Osteocyte (in vitro differentiated cells): ENCODE results near the gene DOHH. TPM values are rescaled to one million over a fixed set of nuclear protein-coding genes. Genes with fewer than 3 reads are reported as not detected.

Experiments
- DNase-seq: peaks from one replicate; pipeline ENCODE4 v3.0.0; 2021; ENCODE audit warnings: mixed read lengths; ENCODE audit not compliant: unreplicated experiment; ENCODE audit errors: extremely low spot score
- H3K27ac Mint-ChIP-seq: one replicate; pipeline ENCODE4 v1.8.0; 2021; ENCODE audit warnings: mild to moderate bottlenecking, mixed read lengths; ENCODE audit not compliant: unreplicated experiment
- H3K27me3 Mint-ChIP-seq: one replicate; pipeline ENCODE4 v1.8.0; 2021; ENCODE audit warnings: mixed read lengths; ENCODE audit not compliant: unreplicated experiment
- H3K36me3 Mint-ChIP-seq: one replicate; pipeline ENCODE4 v1.8.0; 2021; ENCODE audit warnings: mixed read lengths; ENCODE audit not compliant: unreplicated experiment
- H3K4me1 Mint-ChIP-seq: one replicate; pipeline ENCODE4 v1.8.0; 2021; ENCODE audit warnings: mixed read lengths; ENCODE audit not compliant: unreplicated experiment
- H3K4me3 Mint-ChIP-seq: one replicate; pipeline ENCODE4 v1.8.0; 2021; ENCODE audit warnings: mild to moderate bottlenecking, moderate library complexity, mixed read lengths; ENCODE audit not compliant: unreplicated experiment
- H3K9me3 Mint-ChIP-seq: one replicate; pipeline ENCODE4 v1.8.0; 2021; ENCODE audit warnings: mixed read lengths; ENCODE audit not compliant: unreplicated experiment
- total RNA-seq: library from RNA; stranded (reverse); gene quantifications from 2 replicates; pipeline ENCODE4 v1.2.1, GENCODE V29; 2021
- TF ChIP-seq, protein P1 (sequence below): fragments of 200-600 bp; sonication (generic); IDR thresholded peaks from 2 replicates; pipeline ENCODE4 v1.5.0; 2021; ENCODE audit warnings: antibody characterized with exemption, mild to moderate bottlenecking, moderate library complexity

DOHH gene
- total RNA-seq, 1 donor from 2014 or later = 10.8 TPM

DNA sequence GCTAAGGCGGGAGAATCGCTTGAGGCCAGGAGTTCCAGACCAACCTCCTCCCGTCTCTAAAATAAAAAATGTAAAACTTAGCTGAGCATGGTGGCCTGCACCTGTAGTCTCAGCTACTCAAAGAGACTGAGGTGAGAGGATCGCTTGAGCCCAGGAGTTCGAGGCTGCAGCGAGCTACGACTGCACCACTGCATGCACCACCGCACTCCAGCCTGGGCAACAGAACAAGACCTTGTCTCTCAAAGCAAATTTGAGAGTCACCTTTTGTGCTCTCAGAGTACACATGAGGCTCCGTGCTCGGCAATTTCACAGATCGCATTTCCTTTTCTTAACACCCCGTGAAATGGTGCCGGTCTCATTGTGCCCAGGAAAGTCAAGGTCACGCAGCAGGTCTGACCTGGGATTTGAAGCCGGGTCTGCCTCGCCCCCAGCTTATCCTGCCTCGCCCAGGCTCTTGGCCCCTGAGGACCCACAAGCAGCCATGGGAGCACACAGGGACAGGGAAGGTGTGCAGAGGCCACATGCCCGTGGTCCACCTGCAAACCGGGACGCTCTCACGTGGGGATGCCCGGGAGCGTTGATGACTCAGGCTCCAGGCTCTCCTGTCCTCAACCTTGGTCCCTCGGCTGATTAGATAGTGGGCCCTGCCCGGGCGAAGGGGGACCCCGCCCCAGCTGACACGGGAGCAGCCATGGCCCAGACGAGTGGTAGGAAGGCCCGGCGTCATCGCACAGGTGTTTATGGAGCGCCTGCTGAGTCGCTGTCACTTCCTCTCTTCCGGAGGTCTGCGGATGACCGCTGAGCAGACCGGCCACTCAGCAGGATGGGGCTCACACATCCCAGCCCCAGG lies 19.0 kb downstream of the DOHH start:
- DNase-seq = no peak
- no peaks in the 10 kb centered on the region for H3K9me3 Mint-ChIP-seq
- H3K27ac Mint-ChIP-seq = no peak overlapping the region
- no peak overlapping the region for H3K4me3 Mint-ChIP-seq
- H3K27me3 Mint-ChIP-seq = peaks cover 9% of the 10 kb centered on the region
- H3K36me3 Mint-ChIP-seq = no peaks in the 10 kb centered on the region
- H3K4me1 Mint-ChIP-seq = no peaks in the 10 kb centered on the region
- TF ChIP-seq, protein P1, sequence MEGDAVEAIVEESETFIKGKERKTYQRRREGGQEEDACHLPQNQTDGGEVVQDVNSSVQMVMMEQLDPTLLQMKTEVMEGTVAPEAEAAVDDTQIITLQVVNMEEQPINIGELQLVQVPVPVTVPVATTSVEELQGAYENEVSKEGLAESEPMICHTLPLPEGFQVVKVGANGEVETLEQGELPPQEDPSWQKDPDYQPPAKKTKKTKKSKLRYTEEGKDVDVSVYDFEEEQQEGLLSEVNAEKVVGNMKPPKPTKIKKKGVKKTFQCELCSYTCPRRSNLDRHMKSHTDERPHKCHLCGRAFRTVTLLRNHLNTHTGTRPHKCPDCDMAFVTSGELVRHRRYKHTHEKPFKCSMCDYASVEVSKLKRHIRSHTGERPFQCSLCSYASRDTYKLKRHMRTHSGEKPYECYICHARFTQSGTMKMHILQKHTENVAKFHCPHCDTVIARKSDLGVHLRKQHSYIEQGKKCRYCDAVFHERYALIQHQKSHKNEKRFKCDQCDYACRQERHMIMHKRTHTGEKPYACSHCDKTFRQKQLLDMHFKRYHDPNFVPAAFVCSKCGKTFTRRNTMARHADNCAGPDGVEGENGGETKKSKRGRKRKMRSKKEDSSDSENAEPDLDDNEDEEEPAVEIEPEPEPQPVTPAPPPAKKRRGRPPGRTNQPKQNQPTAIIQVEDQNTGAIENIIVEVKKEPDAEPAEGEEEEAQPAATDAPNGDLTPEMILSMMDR = no peak

DNA sequence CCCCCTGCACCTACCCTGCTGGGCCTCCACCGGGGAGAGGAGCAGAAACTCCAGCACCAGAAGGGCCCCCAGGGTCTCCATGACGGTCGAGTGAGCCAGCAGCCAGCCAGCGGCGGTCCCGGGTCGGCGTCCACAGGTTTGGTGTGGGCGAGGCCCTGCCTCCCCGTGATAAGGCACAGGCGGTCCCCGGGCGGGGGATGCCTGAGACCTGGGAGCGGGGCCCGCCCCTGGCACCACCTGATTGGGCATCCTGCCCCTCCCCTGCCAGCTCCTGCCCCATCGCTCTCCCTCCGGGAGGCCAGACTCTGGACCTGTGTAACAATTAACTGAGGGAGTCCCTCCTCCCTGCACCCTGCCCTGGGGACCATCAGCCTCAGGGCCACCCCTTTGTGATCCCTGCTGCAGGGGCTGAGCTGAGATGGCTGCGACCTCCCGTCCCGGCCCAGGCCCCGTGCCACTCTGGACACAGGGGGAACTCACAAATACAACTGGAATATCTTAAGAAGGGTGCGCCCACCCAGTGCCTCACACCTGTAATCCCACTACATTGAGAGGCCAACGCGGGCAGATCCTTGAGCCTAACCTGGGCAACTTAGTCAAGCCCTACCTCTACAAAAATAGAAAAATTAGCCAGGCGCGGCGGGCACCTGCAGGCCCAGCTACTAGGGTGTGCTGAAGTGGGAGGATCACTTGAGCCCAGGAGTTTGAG lies 19.9 kb downstream of the DOHH start, which contains the start of gene SMIM24:
Gene SMIM24, minus strand, starts transcription at position 143 of the 709 bp plus-strand sequence. Its CDS starts 62 bp downstream, at position 81.
- DNase-seq = no peak
- Mint-ChIP-seq H3K27me3 (peaks cover 9% of the 10 kb centered on the region), H3K4me1 (no peaks in the 10 kb centered on the region), H3K27ac (no peak within 1 kb of the TSS), H3K4me3 (no peak within 1 kb of the TSS), H3K9me3 (no peaks in the 10 kb centered on the region), H3K36me3 (no peaks in the 10 kb centered on the region)
- TF ChIP-seq, protein P1 = no peak

- Mint-ChIP-seq H3K4me1 (no peaks in the 10 kb centered on the region), H3K27me3 (peaks cover 9% of the 10 kb centered on the region), H3K27ac (no peak overlapping the region), H3K9me3 (no peaks in the 10 kb centered on the region), H3K4me3 (no peak overlapping the region), H3K36me3 (no peaks in the 10 kb centered on the region)
- TF ChIP-seq, protein P1 = no peak
- no peak for DNase-seq
Measured at GRCh38 chr19:3479834-3480215, 20.6 kb downstream of the DOHH start.

GRCh38 chr19:3479177-3479833 lies 21.2 kb downstream of the DOHH start:
- Mint-ChIP-seq H3K4me1 (no peaks in the 10 kb centered on the region), H3K27ac (no peak overlapping the region), H3K27me3 (peaks cover 9% of the 10 kb centered on the region), H3K9me3 (no peaks in the 10 kb centered on the region), H3K36me3 (no peaks in the 10 kb centered on the region), H3K4me3 (no peak overlapping the region)
- TF ChIP-seq, protein P1 = no peak
- DNase-seq = no peak
